ENCODE measurements around the gene MKKS. TPM values are rescaled to one million over a fixed set of nuclear protein-coding genes. Genes with fewer than 3 reads are reported as not detected.

MKKS gene
- total RNA-seq, 2 donors from 2014 or later: 14.6 to 19.0 TPM

- Histone ChIP-seq H3K27ac (no peak overlapping the region), H3K9me3 (no peaks in the 10 kb centered on the region), H3K36me3 (no peaks in the 10 kb centered on the region), H3K27me3 (replicated peaks; ENCODE audit: insufficient read depth) (no peaks in the 10 kb centered on the region), H3K4me1 (replicated peaks) (peaks cover 5% of the 10 kb centered on the region), H3K4me3 (no peak overlapping the region)
- TF ChIP-seq POLR2AphosphoS5 (IDR thresholded peaks at IDR 0.05) (no peak), POLR2A (IDR thresholded peaks at IDR 0.05) (no peak)
- TF ChIP-seq, protein P1, sequence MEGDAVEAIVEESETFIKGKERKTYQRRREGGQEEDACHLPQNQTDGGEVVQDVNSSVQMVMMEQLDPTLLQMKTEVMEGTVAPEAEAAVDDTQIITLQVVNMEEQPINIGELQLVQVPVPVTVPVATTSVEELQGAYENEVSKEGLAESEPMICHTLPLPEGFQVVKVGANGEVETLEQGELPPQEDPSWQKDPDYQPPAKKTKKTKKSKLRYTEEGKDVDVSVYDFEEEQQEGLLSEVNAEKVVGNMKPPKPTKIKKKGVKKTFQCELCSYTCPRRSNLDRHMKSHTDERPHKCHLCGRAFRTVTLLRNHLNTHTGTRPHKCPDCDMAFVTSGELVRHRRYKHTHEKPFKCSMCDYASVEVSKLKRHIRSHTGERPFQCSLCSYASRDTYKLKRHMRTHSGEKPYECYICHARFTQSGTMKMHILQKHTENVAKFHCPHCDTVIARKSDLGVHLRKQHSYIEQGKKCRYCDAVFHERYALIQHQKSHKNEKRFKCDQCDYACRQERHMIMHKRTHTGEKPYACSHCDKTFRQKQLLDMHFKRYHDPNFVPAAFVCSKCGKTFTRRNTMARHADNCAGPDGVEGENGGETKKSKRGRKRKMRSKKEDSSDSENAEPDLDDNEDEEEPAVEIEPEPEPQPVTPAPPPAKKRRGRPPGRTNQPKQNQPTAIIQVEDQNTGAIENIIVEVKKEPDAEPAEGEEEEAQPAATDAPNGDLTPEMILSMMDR (IDR thresholded peaks at IDR 0.05): no peak
- intact Hi-C loops (cut with DNase I): loop anchor here (5.0 kb wide), 1 partner anchor 215 kb away; the partner anchor contains the start of gene SNAP25
- no peak for DNase-seq (ENCODE audit: low spot score)
- 47% methylated on average over 1 of the region's 1 CpG for WGBS
Measured at GRCh38 chr20:10432079-10432478, 1.9 kb downstream of the MKKS start.

DNA sequence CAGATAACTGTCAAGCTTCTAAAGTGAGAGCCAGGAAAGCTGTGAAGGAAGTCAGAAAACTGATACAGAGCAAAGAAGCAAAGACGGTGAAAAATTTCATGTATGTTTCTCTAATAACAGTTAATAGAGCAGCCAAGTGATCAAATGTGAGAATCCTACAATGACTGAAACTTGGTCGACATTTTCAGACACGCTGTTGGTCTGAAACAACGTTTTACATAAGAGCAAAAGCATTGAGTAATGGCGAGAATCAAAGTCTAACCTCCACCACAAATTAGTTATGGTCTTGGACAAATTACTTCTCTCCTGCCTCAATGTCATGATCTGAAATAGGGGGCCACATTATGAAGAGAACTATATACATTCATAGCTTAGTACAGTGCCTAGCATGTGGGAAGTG, 3.3 kb downstream of the MKKS start:
- WGBS: 88% methylated on average over 5 of the region's 5 CpGs
- intact Hi-C loops (cut with DNase I): loop anchor here (5.0 kb wide), 1 partner anchor 213 kb away; the partner anchor contains the start of gene SNAP25
- peaks cover 5% of the 10 kb centered on the region for H3K4me1 ChIP-seq (replicated peaks)
- no peaks in the 10 kb centered on the region for H3K27me3 ChIP-seq (replicated peaks; ENCODE audit: insufficient read depth)
- H3K36me3 ChIP-seq: no peaks in the 10 kb centered on the region
- TF ChIP-seq, protein P1 (IDR thresholded peaks at IDR 0.05): no peak
- no peak for TF ChIP-seq POLR2A (IDR thresholded peaks at IDR 0.05)
- no peak overlapping the region for H3K27ac ChIP-seq
- no peak for DNase-seq (ENCODE audit: low spot score)
- H3K4me3 ChIP-seq: no peak overlapping the region
- no peaks in the 10 kb centered on the region for H3K9me3 ChIP-seq

DNA sequence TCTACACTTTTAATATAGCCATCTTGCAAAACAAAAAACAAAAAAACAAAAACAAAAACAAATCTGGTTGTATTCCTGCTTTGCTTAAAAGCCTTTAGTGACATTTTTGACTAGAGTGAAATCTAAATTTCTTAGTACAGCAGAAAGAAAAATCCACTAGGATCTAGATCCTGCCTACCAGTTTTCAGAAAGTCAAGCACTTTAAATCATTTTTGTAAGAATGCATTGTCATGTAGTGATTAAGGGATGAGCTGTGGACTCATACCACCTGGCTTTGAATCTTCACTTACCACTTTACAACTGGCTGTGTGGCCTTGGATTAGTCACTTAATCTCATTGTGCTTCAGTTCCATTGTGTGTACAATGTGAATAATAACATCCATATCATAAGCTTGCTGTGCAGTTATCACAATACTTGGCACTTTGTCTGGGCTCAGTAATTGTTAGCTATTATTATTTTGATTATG, 4.0 kb downstream of the MKKS start:
- intact Hi-C loops (cut with DNase I): loop anchor here (5.0 kb wide), 4 partner anchors 213 to 813 kb away; partner anchors contain the start of gene SNAP25
- no peaks in the 10 kb centered on the region for H3K27me3 ChIP-seq (replicated peaks; ENCODE audit: insufficient read depth)
- no peak for DNase-seq (ENCODE audit: low spot score)
- no peak overlapping the region for H3K4me3 ChIP-seq
- peaks cover 5% of the 10 kb centered on the region for H3K4me1 ChIP-seq (replicated peaks)
- H3K9me3 ChIP-seq: no peaks in the 10 kb centered on the region
- H3K36me3 ChIP-seq: no peaks in the 10 kb centered on the region
- H3K27ac ChIP-seq: no peak overlapping the region
- TF ChIP-seq POLR2A (IDR thresholded peaks at IDR 0.05): no peak
- no peak for TF ChIP-seq POLR2AphosphoS5 (IDR thresholded peaks at IDR 0.05)
- TF ChIP-seq, protein P1 (IDR thresholded peaks at IDR 0.05): no peak

GRCh38 chr20:10429443-10429981, 4.5 kb downstream of the MKKS start:
- DNase-seq (ENCODE audit: low spot score): no peak
- no peak for TF ChIP-seq POLR2AphosphoS5 (IDR thresholded peaks at IDR 0.05)
- no peak for TF ChIP-seq POLR2A (IDR thresholded peaks at IDR 0.05)
- TF ChIP-seq, protein P1 (IDR thresholded peaks at IDR 0.05): no peak
- intact Hi-C loops (cut with DNase I): loop anchor here (5.0 kb wide), 3 partner anchors 337 to 812 kb away; no protein-coding TSS in a partner anchor

GRCh38 chr20:10428008-10428407, 6.0 kb downstream of the MKKS start:
- H3K27ac ChIP-seq: no peak overlapping the region
- no peak for DNase-seq (ENCODE audit: low spot score)
- no peaks in the 10 kb centered on the region for H3K9me3 ChIP-seq
- H3K4me3 ChIP-seq: no peak overlapping the region
- no peaks in the 10 kb centered on the region for H3K27me3 ChIP-seq (replicated peaks; ENCODE audit: insufficient read depth)
- intact Hi-C loops (cut with DNase I): loop anchor here (5.0 kb wide), 3 partner anchors 336 to 811 kb away; no protein-coding TSS in a partner anchor
- TF ChIP-seq POLR2AphosphoS5 (IDR thresholded peaks at IDR 0.05) (no peak), POLR2A (IDR thresholded peaks at IDR 0.05) (no peak)
- TF ChIP-seq, protein P1 (IDR thresholded peaks at IDR 0.05): no peak
- peaks cover 3% of the 10 kb centered on the region for H3K4me1 ChIP-seq (replicated peaks)
- H3K36me3 ChIP-seq: no peaks in the 10 kb centered on the region

More at GRCh38 chr20:10429443-10429981, 4.5 kb downstream of the MKKS start:
- no peak overlapping the region for H3K27ac ChIP-seq
- no peaks in the 10 kb centered on the region for H3K9me3 ChIP-seq
- peaks cover 5% of the 10 kb centered on the region for H3K4me1 ChIP-seq (replicated peaks)
- 86% methylated on average over 5 of the region's 5 CpGs for WGBS
- no peaks in the 10 kb centered on the region for H3K36me3 ChIP-seq
- no peaks in the 10 kb centered on the region for H3K27me3 ChIP-seq (replicated peaks; ENCODE audit: insufficient read depth)
- H3K4me3 ChIP-seq: no peak overlapping the region

All from prostate gland (tissue), 2 donors.